SK-N-SH (cell line): ENCODE results near the gene DUSP6. TPM values are rescaled to one million over a fixed set of nuclear protein-coding genes. Genes with fewer than 3 reads are reported as not detected.

ENCODE experiments used
- CTCF ChIA-PET: fragments of 300-600, 350-600 bp; formaldehyde crosslinking; extraction: SDS; loops from one replicate; lab custom pipeline; 2021; lab: Yijun Ruan, JAX
- POLR2A ChIA-PET: fragments of 350-600 bp; sonication (Branson Sonifier 250); formaldehyde crosslinking; extraction: SDS; loops from one replicate; lab custom pipeline; 2020; ENCODE audit warnings: antibody characterized with exemption, inconsistent platforms; lab: Yijun Ruan, JAX
- DNase-seq: peaks from one replicate; pipeline ENCODE4 v3.0.0; 2012
- H2AFZ ChIP-seq: fragments of 200-600 bp; sonication (generic); 2 replicates; pipeline ENCODE4 v1.8.1; 2016; ENCODE audit warnings: antibody characterized with exemption, mild to moderate bottlenecking, low read depth
- H3F3A ChIP-seq: fragments of 200-600 bp; sonication (generic); replicated peaks from 2 replicates; pipeline ENCODE3; 2016; ENCODE audit warnings: antibody characterized with exemption, mild to moderate bottlenecking; ENCODE audit not compliant: insufficient read depth
- H3K27ac ChIP-seq, 2 experiments: fragments of 200-500 bp in 1 of 2; fragments of 200-600 bp in 1 of 2; sonication (Bioruptor generic) in 1 of 2; sonication (generic), shearing (Covaris generic) in 1 of 2; 2 replicates each; pipeline versions ENCODE4 v1.5.1 to v1.6.1; 2014 to 2016; ENCODE audit warnings: low read depth in 2 of 2, inconsistent platforms in 1 of 2, low read length in 1 of 2, mild to moderate bottlenecking in 1 of 2, mixed read lengths in 1 of 2
- H3K27me3 ChIP-seq: fragments of 200-600 bp; sonication (generic), shearing (Covaris generic); 2 replicates; pipeline ENCODE4 v1.6.1; 2016; ENCODE audit warnings: mixed run types; ENCODE audit not compliant: insufficient read depth
- H3K36me3 ChIP-seq, 2 experiments: fragments of 200-500 bp in 1 of 2; fragments of 200-600 bp in 1 of 2; sonication (Bioruptor generic) in 1 of 2; sonication (generic) in 1 of 2; replicated peaks in 1 of 2; 2 replicates each; pipeline versions ENCODE3 to v1.5.1; 2014 to 2016; ENCODE audit warnings: low read length in 1 of 2, mild to moderate bottlenecking in 1 of 2; ENCODE audit not compliant: insufficient read depth in 2 of 2, control insufficient read depth in 1 of 2
- H3K4me1 ChIP-seq, 2 experiments: fragments of 200-500 bp in 1 of 2; fragments of 200-600 bp in 1 of 2; sonication (Bioruptor generic) in 1 of 2; sonication (generic), shearing (Covaris generic) in 1 of 2; 2 replicates each; pipeline versions ENCODE4 v1.5.1 to v1.6.1; 2014 to 2016; ENCODE audit warnings: low read depth in 1 of 2, low read length in 1 of 2, mixed run types in 1 of 2; ENCODE audit not compliant: insufficient read depth in 2 of 2, control insufficient read depth in 1 of 2
- H3K4me2 ChIP-seq: fragments of 200-600 bp; sonication (generic), shearing (Covaris generic); 2 replicates; pipeline ENCODE4 v1.6.1; 2017; ENCODE audit warnings: mixed run types
- H3K4me3 ChIP-seq, 2 experiments: fragments of 200-500 bp in 1 of 2; fragments of 200-600 bp in 1 of 2; sonication (Bioruptor generic) in 1 of 2; sonication (generic), shearing (Covaris generic) in 1 of 2; 2 replicates each; pipeline versions ENCODE4 v1.5.1 to v1.8.1; 2014 to 2016; ENCODE audit warnings: low read depth in 2 of 2, inconsistent platforms in 1 of 2, low read length in 1 of 2, mild to moderate bottlenecking in 1 of 2, mixed read lengths in 1 of 2, moderate library complexity in 1 of 2
- H3K79me2 ChIP-seq: fragments of 200-600 bp; sonication (generic); 2 replicates; pipeline ENCODE4 v1.8.1; 2017; ENCODE audit warnings: mild to moderate bottlenecking; ENCODE audit not compliant: insufficient read depth
- H3K9ac ChIP-seq: fragments of 200-600 bp; sonication (generic); 2 replicates; pipeline ENCODE4 v1.6.1; 2017; ENCODE audit warnings: mixed run types
- H3K9me2 ChIP-seq: fragments of 200-600 bp; sonication (generic); 2 replicates; pipeline ENCODE4 v1.6.1; 2017; ENCODE audit warnings: mixed run types
- H3K9me3 ChIP-seq: fragments of 200-600 bp; sonication (generic); 2 replicates; pipeline ENCODE4 v1.6.1; 2017; ENCODE audit warnings: mixed run types, mild to moderate bottlenecking, moderate library complexity
- H4K20me1 ChIP-seq: fragments of 200-600 bp; sonication (generic); 2 replicates; pipeline ENCODE4 v1.6.1; 2017; ENCODE audit warnings: mild to moderate bottlenecking, mixed run types; ENCODE audit not compliant: insufficient read depth
- CHD2 ChIP-seq: fragments of 150-350 bp; IDR thresholded peaks from 2 replicates; pipeline ENCODE4 v1.6.1; 2018; ENCODE audit warnings: low read length; ENCODE audit not compliant: partially characterized antibody
- ELF1 ChIP-seq: IDR thresholded peaks from 2 replicates; pipeline ENCODE4 v1.4.0; 2012
- EP300 ChIP-seq, 2 experiments: IDR thresholded peaks; 2 replicates each; pipeline versions ENCODE4 v1.4.0 to v1.6.1; 2012; ENCODE audit warnings: borderline replicate concordance in 1 of 2, low read depth in 1 of 2, low read length in 1 of 2
- IRF3 ChIP-seq: fragments of 150-350 bp; IDR thresholded peaks from 2 replicates; pipeline ENCODE4 v1.6.1; 2016; ENCODE audit warnings: mild to moderate bottlenecking, low read depth, low read length
- MAX ChIP-seq: IDR thresholded peaks from 2 replicates; pipeline ENCODE4 v1.4.0; 2012; ENCODE audit warnings: low read depth
- NRF1 ChIP-seq: IDR thresholded peaks from 2 replicates; pipeline ENCODE4 v1.6.1; 2012; ENCODE audit warnings: low read depth, mild to moderate bottlenecking, low read length
- POLR2AphosphoS5 ChIP-seq: IDR thresholded peaks from 2 replicates; pipeline ENCODE4 v1.6.1; 2012; ENCODE audit warnings: low read depth, low read length
- RAD21 ChIP-seq: IDR thresholded peaks from 2 replicates; pipeline ENCODE4 v1.6.1; 2012; ENCODE audit warnings: mild to moderate bottlenecking, low read length
- REST ChIP-seq: IDR thresholded peaks from 2 replicates; pipeline ENCODE4 v1.6.1; 2012; ENCODE audit warnings: mild to moderate bottlenecking, low read depth, low read length, moderate library complexity
- RFX5 ChIP-seq: IDR thresholded peaks from 2 replicates; pipeline ENCODE4 v1.6.1; 2012; ENCODE audit warnings: mild to moderate bottlenecking, improper control_type of control experiment, low read length
- RXRA ChIP-seq: IDR thresholded peaks from 2 replicates; pipeline ENCODE4 v1.4.0; 2012; ENCODE audit warnings: low read depth, mild to moderate bottlenecking, borderline replicate concordance
- SIN3A ChIP-seq: IDR thresholded peaks from 2 replicates; pipeline ENCODE4 v1.6.1; 2012; ENCODE audit warnings: low read depth, mild to moderate bottlenecking, low read length, moderate library complexity, borderline replicate concordance
- SMC3 ChIP-seq: IDR thresholded peaks from 2 replicates; pipeline ENCODE4 v1.6.1; 2012; ENCODE audit warnings: low read depth, low read length, improper control_type of control experiment
- TCF12 ChIP-seq: IDR thresholded peaks from 2 replicates; pipeline ENCODE4 v1.4.0; 2012
- USF1 ChIP-seq: IDR thresholded peaks from 2 replicates; pipeline ENCODE4 v1.4.0; 2012; ENCODE audit warnings: low read depth, borderline replicate concordance
- WGBS: methylation state at CpG from one replicate; pipeline ENCODE4 v1.1.6; 2017; ENCODE audit warnings: low lambda C conversion rate; 5-methylcytosine and 5-hydroxymethylcytosine counted together
- polyA plus RNA-seq, 3 experiments: library from polyadenylated mRNA; depleted of rRNA; stranded (reverse); fragments of >200 nt; gene quantifications; 2 replicates each; pipeline ENCODE4 v1.2.3, GENCODE V29; 2012

Gene DUSP6
- polyA plus RNA-seq, 1 of the 3 experiments (the other 2 are of a cell fraction), result 71.4 TPM

GRCh38 chr12:89326239-89327040 is 25.9 kb downstream of the DUSP6 start (continued):
- TF ChIP-seq REST (no peak), TCF12 (no peak), IRF3 (no peak), NRF1 (no peak)

- H3K9me3 ChIP-seq, result peaks cover 1% of the 10 kb centered on the region; the same call in 1 of the 2 replicates
- TF ChIP-seq SIN3A, result no peak
- TF ChIP-seq USF1, result no peak
- TF ChIP-seq SMC3, result no peak
- TF ChIP-seq REST, result no peak
- TF ChIP-seq ELF1, result no peak
- no peak for TF ChIP-seq EP300 (IDR thresholded peaks at IDR 0.05; ENCODE audit: borderline replicate concordance in 1 of 2, low read depth in 1 of 2, low read length in 1 of 2)
- no peak for TF ChIP-seq IRF3
- no peak for TF ChIP-seq RAD21
- TF ChIP-seq NRF1, result no peak
- TF ChIP-seq MAX, result no peak
- no peak for TF ChIP-seq RFX5
- TF ChIP-seq CHD2, result no peak
- no peak for TF ChIP-seq RXRA
- TF ChIP-seq POLR2AphosphoS5, result no peak
- TF ChIP-seq, all 33 proteins: peak for 0
- POLR2A ChIA-PET, result interaction anchor here (1.2 kb wide), 1 partner anchor 8 kb away, joined by 3 read pairs; no protein-coding TSS in a partner anchor
- CTCF ChIA-PET, result interaction anchor here (0.8 kb wide), 1 partner anchor 230 kb away, joined by 4 read pairs; no protein-coding TSS in a partner anchor
- Histone ChIP-seq H4K20me1 (no peaks in the 10 kb centered on the region), H3K4me1 (peaks cover 0 to 10% of the 10 kb centered on the region in 2 experiments; a peak in 3 of 4 replicates), H2AFZ (no peak overlapping the region), H3K27me3 (no peaks in the 10 kb centered on the region), H3K36me3 (no peaks in the 10 kb centered on the region), H3K4me2 (no peak overlapping the region), H3K79me2 (no peaks in the 10 kb centered on the region), H3K4me3 (no peak overlapping the region), H3K9me2 (no peaks in the 10 kb centered on the region), H3F3A (no peaks in the 10 kb centered on the region), H3K27ac (no peak overlapping the region), H3K9ac (no peak overlapping the region)
- DNase-seq, result no peak
- WGBS, result 87% methylated on average over 3 of the region's 3 CpGs
Observed at GRCh38 chr12:89325495-89325894, 26.8 kb downstream of the DUSP6 start.
